Renal cortical epithelial cell (primary cell): Measurements from ENCODE around the gene IQGAP2. TPM values are rescaled to one million over a fixed set of nuclear protein-coding genes. Genes with fewer than 3 reads are reported as not detected.
"Not testable (repeated sequence)": the region's sequence is repeated elsewhere in the genome, so short reads cannot be mapped to it uniquely, and the experiment has no call there.

Source experiments
- DNase-seq: peaks from one replicate; pipeline ENCODE4 v3.0.0-alpha.2; 2011; ENCODE audit warnings: low read depth
- total RNA-seq: library from RNA; depleted of rRNA; stranded (reverse); fragments of >200 nt; gene quantifications from 2 replicates; pipeline ENCODE4 v1.2.3, GENCODE V29; 2014

Gene IQGAP2
- total RNA-seq, 1 donor from 2014 or later, result 0.30 TPM

DNA sequence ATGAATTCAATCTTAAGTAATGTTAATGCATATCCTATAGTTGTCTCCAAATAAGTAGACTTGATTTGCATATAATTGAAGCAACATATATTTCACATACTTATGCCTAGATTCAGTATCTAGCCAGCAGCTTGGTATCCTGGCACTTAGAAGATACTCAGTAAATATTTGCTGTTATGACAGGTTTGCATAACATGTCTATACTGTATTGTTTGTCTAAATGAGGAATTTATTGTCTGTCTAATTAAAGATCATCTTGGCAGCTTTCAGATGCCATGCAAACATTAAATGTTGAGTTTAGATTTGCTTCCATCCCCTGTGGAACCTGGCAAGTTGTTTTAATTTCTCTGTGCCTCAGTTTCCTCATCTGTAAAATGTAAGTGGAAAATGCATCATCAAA is 9.4 kb downstream of the IQGAP2 start:
- DNase-seq, result no peak

DNA sequence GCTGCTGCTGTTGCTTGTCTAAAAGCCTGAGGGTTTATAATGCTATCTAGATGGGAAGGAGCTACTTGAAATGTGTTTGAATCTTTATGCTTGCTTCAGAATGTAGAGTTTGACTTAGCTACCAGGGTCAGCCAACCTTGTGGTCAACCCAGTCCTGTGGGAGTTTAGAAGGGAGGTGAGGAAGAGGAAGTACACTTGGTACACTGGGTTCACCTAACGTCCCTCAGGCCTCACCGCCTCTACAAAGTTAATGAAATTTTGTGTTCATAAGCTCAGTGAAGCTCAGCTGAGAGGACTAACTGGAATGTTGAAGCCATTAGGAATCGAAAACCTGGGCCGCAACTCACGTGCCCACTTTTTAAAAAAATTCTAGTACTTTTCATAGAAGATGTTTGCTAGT is 10.7 kb downstream of the IQGAP2 start:
- no peak for DNase-seq

DNA sequence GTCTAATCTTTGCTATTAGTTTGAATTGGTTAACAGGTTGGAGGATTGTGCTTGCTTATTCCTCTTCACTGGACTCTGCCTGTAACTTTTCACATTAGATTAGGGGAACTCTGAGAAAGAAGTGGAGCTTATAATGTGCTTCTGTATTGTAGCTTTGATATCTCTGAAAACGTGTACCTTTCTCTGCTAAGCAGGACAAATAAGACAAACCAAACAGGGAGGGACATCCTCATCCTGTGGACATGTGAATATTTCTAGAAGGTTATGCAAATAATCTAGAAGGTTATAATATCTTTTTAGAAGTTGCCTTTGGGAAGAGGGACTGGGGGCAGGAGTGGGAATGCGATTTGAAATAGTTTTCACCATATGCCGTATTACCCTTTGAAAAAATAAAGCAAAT is 11.7 kb downstream of the IQGAP2 start:
- DNase-seq, result no peak

DNA sequence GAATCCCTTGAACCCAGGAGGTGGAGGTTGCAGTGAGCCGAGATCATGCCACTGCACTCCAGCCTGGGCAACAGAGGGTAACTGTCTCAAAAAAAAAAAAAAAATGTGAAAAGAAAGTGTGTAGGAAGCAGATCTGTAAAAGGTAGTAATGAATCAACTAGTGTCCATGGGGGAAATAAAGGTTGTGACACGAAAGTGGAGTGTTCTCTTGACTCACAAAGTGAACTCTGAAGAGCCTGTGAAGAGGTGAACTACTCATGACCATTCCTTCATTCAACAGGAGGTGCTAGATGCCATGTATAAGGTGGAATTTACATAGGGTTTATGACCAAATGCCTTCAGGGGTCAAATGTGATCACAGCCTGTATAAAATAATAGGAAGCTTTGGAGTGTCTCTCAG is 12.8 kb downstream of the IQGAP2 start:
- no peak for DNase-seq

DNA sequence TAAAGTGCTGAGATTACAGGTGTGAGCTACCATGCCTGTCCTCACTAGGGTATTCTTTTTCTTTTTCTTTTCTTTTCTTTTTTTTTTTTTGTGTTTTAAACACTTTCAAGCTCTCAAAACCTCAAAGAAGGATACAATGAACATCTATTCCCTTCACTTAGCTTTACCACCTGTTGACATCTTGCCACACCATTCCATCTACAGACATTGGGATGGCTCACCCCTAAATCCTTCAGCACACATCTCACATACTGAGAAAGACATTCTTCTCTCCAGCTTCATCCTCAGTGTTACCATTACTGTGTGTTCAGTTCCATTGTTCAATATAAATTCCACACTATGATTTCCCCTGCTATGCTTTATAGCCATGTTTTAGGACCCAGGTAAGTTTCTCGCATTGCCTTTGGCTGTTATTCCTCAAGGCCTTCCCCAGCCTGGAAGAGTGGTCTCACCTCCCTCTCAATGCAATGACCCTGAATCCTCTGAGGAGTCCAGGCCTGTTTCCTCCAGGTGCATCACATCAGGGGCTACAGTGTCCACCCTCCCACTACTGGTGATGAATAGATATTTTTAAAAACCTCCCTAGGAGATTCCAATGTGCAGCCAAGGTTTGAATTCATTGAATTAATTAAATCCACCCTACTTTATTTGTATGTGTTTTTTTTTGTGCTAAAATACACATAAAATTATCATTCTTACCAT is 16.7 kb downstream of the IQGAP2 start:
- no peak for DNase-seq

DNA sequence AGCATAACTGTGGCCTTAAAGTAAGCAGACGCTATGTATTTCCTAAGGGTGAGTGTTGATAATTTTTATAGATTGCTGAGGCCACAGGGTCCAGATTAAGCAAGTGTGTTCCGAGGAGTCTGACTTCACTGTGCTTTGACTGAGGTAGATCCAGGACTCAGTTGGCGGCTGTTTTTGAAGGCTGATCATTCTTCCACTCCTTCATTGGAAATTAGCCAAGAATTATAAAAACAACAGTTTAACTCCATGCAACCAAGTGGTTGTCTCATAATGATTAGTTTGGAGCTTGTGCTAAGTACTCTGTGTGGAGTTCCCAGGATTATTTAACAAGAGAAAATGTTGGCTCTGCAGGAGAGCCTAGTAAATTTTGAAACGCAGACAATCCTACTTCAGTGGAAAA is 19.1 kb downstream of the IQGAP2 start:
- peak; percentile 16 for DNase-seq

DNA sequence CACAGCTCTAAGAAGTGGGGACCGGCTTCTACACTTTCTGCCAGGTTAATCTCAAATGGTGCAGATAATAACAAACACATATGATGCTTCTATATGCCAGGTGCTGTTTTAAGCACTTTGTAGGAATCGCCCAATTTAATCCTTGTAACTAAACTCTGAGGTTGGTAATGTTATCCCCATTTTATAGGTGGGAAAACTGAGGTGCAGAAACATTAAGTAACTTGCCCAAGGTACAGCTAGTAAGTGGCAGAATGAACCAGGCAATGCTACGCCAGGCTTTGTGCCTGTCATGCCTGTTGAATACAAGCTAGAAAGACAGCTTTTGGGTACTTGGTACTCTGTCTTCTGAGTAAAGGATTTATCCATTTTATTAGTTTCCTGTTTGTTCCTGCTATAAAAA is 19.7 kb downstream of the IQGAP2 start:
- no peak for DNase-seq

DNA sequence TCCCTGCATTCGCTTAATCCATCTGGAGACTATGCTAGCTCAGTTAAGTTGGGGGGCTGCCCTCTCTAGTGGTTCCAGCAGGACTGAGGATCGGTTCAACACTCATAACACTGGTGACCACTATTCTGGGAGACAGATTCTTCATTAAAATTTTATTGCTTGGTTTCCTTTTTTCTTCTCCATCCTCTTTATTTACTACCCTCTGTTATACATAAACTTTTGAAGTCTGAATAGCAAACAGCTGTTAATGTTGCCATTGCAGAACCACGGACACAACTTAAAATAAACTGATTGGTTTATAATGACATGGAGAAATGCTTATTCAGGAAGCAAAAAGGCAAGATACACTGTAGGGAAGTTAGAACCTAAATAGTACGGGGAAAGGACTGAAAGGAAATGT is 22.1 kb downstream of the IQGAP2 start:
- DNase-seq, result no peak

DNA sequence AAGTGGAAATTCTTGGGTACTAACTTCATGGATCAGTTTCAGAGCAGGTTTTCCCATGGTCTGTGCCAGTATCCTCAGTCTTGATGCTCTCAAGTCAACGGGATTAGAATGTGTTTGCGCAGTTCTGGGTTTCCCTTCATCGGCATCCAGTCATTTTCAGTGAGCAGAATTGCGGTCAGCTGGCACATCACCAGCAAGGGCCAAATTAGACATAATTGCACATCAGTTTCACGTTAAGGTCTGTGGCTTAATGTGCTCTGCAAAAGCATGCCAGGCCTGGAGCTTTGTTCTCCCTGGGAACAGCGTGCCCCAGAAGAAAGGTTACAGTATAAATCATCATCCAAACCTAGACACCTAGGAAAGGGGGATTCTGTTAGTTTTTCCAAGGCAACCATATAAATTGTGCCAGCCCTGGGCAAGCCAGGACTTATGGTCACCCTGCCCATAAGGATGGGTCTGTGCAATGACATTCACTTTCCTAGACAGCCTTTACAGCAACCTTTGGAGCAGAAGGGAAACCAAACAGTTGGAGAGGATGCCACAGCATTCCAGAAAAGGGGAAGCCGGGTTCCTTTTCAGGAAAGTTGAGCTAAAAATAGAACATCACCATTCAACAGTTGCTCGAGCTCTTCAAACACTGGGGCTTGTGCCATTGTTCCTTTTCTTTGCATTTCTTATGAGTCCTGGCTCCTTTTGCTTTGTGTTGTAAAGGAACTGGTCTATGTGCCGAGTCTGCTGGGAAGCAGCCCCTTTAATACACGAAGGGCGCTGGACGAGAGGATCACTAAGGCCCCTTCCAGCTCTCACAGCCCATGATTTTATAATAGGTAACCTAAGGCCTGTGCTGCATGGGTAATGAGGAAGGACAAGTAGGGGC is 23.1 kb downstream of the IQGAP2 start:
- no peak for DNase-seq

DNA sequence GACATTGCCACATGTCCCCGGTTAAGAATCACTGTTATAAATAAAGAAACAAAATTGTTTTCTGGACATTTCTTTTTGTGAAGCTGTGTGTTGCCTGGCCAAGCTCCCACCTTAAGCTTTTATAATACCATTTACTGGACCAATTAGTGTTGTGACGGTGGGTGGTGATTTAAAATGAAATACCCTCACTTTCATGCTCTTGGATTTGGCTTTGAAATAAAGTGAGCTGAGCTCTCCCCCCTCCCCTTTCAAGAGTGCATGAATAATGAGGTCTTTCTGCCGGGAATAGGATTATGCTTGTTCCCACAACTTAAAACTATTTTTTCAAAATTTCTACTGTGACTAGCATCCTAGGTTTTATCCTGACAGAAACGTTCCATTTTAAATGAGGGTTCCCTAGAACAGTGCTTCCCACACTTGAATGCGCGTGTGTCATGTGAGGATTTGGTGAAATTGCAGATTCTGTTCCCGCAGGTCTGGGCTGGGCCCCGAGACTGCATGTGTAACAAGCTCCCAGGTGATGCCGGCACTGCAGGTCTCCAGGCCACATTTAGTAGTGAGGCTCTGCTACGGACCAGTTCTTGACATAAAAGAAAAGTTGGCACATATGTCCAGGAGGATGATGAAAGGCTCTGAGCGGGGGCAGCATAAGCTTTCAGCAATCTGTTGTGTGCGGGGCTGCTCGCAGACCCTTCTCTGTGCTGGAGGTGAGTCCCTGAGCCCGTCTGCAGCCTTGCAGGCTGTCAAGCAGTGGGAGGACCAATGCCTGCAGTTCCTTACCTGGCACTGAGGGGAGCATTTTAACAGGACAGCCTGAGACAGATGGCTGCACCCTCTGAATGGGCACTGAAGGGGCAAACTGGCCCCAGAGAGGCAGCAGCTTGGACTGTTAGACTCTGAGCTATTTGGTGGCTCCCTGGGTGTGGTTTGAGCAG is 24.4 kb downstream of the IQGAP2 start:
- DNase-seq, result no peak

DNA sequence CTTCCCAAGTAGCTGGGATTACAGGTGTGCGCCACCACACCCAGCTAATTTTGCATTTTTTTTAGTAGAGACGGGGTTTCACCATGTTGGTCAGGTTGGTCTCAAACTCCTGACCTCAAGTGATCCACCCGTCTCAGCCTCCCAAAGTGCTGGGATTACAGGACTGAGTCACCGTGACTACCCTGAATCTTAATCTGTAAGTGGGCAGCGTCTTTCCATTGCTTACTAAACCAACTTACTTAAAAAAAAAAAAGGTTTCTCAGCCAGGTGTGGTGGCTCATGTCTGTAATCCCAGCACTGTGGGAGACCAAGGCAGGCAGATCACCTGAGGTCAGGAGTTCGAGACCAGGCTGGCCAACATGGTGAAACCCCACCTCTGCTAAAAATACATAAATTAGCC is 25.5 kb downstream of the IQGAP2 start:
- DNase-seq, result not testable (repeated sequence)

DNA sequence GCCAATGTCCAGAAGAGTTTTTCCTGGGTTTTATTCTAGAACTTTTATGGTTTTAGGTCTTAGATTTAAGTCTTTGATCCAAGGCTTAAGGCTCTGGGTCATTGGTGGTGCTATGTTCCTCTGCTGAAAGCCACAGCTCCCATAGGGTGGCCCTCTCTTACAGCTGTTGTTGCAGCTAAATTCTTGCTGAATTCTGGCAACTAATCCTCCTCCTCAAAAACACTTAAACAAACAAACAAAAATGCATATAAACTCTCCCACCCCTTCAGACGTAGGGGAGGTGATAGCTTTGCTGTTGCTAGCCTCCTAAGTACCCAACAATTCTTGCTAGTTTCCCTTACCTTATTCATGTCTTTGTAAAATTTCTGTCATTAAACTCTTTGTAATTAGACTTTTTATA is 30.2 kb downstream of the IQGAP2 start:
- no peak for DNase-seq

DNA sequence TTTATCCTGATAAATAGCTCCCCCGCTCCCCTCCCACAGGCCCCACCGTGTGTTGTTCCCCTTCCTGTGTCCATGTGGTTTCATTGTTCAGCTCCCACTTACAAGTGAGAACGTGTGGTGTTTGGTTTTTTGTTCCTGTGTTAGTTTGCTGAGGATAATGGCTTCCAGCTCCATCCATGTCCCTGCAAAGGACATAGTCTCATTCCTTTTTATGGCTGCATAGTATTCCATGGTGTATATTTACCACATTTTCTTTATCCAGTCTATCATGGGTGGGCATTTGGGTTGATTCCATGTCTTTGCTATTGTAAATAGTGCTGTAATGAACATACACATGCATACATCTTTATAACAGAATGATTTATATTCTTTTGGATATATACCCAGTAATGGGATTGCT is 34.4 kb downstream of the IQGAP2 start:
- not testable (repeated sequence) for DNase-seq

DNA sequence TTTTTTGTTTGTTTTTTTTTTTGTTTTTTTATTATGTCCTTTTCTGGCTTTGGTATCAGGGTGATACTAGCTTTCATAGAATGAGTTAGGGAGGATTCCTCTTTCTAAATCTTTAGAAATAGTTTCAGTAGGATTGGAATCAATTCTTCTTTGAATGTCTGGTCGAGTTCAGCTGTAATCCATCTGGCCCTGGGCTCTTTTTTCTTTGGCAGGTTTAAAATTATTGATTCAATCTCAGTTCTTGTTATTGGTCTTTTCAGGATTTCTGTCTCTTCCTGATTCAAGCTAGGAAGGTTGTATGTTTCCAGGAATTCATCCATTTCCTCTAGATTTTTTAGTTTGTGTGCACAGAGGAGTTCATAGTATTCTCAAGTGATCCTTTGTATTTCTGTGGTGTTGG is 34.9 kb downstream of the IQGAP2 start:
- no peak for DNase-seq

DNA sequence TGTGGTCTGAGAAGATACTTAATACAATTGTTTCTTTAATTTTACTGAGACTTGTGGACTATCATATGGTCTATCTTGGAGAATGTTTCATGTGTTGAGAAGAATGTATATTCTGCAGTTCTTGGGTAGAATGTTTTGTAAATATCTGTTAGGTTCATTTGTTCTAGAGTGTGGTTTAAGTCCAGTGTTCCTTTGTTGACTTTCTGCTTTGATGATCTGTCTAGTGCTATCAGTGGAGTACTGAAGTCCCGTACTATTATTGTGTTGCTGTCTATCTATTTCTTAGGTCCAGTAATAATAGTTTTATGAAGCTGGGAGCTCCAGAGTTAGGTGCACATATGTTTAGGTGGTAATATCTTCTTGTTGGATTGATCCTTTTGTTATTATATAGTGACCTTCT is 36.1 kb downstream of the IQGAP2 start:
- no peak for DNase-seq

DNA sequence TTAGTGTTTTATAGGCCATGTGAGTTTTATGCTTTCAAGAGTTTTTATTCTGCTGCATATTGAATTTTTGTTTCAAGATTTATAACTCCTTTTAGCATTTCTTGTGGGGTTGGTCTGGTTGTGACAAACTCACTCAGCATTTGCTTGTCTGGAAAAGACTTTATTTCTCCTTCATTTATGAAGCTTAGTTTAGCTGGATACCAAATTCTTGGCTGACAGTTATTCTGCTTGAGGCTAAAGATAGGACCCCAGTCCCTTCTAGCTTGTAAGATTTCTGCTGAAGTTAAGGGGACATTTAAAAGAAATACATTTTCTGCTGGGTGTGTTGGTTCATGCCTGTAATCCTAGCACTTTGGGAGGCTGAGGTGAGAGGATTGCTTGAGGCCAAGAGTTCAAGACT is 36.8 kb downstream of the IQGAP2 start:
- no peak for DNase-seq

DNA sequence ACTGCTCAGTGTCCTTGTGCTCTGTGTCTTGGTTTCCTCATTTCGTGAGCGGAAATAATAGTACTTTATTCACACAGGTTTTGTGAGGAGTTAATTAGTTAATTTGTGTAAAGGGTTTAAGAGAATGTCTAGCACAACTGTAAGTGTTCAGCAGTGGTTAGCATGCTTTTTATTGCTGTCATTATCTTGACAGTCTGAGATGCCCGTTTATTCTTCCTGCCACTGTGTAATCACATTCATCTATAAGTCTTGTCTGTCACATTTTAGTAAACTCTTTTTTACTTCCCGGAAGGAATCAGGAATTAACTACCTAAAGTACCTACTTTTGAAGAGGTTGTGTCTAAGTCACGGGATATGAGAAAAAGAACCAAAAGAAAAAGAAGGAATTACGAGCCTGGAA is 38.0 kb downstream of the IQGAP2 start:
- no peak for DNase-seq

DNA sequence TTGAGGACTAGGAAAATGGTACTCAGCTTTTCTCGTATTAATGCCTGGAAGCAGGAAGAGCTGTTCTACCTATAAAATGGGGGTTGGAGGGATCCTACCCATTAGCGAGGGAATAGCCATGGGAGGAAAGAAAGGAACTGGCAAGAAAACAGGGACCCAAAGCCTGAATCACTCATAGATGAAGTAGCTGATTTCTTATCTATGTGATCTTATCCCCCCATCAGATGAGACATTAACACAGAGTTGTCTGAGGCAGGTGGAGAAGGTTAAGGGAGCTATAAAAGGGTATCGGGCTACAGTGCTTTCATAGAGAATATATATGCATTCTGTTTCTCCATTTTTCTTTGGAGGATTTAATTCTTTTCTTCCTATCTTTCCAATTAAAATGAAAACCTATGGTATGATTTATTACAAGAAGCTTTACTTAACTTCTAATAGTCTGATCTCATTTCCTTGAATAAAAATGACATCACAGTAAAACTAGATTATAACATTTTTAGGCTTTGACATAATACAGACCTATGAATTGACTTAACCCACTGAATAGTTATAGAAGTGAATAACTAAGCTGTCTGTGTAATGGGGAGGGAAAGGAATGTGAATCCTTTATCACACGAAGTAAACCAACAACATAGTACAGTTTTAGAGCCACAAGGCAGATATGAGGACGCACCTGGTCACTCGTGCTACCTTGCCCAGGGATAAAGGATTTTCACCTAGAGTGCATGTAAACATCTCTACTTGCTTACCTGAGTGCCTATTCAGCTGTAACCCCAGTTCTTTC is 39.0 kb downstream of the IQGAP2 start:
- DNase-seq, result no peak

DNA sequence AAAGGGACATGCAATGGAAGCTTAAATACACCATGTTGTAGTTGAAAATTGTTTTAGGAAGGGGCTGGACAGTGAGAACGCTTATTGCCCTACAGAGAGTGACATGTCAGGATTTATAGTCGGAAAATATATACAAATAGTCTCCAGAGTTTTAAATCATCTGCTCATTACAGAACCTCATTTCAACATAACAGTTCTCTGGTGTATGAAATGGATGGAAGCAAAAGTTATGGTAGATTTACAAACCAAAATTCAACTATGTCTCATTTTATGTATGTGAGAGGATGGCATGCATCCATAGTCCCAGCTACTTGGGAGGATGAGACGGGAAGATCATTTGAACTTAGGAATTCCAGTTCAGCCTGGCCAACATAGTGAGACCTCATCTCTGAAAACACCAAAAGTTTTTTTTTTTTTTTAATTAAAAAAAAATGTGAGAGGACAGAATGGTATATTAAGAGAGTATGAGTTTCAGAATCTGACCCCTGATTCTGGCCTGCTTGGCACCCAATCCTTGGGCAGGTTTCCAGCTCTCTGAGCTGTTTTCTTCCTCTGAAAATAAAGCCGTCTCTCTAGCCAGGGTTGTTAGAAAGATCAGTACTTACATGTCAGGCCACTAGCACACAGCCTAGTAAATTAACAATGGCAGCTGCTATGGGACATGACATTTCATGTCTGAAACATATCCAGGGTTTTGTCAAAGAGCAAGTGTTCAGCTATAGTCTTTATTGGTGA is 40.1 kb downstream of the IQGAP2 start:
- no peak for DNase-seq

DNA sequence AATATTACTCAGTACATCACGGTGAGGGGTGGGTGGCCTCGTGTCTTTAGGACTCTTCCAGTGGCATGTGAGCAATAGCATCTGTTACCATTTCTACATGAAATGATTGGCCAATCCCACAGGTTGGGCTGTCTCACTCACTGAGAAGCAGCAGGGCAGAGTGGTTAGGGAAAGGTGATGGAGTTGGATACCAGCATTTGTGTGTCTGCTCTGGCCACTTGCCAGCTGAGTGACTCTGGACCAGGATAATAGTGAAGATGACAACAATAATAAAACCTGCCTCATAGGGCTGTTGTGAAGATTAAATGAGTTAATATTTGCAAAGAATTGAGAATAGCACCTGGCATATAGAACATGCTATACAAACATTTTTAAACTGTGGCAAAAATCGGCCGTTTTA is 42.0 kb downstream of the IQGAP2 start:
- DNase-seq, result no peak

DNA sequence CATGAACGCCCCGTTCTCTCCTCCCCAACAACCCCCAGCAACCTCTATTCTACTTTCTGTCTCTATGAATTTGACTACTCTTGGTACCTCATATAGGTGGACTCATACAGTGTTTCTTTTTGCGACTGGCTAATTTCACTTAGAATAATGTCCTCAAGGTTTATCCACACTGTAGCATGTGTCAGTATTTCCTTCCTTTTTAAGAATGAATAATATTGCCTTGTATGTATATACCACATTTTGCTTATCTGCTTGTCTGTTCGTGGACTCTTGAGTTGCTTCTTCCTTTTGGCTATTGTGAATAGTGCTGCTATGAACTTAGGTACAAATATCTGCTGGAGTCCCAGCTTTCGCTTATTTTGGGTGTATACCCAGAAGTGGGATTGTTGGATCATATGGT is 42.7 kb downstream of the IQGAP2 start:
- DNase-seq, result no peak
